Measurements from ENCODE around the gene MYO1E. TPM values are rescaled to one million over a fixed set of nuclear protein-coding genes. Genes with fewer than 3 reads are reported as not detected.

MYO1E gene
- total and polyA plus RNA-seq, 2 of the 4 experiments (the other 2 are of a cell fraction), result 13.4 to 37.3 TPM

DNA sequence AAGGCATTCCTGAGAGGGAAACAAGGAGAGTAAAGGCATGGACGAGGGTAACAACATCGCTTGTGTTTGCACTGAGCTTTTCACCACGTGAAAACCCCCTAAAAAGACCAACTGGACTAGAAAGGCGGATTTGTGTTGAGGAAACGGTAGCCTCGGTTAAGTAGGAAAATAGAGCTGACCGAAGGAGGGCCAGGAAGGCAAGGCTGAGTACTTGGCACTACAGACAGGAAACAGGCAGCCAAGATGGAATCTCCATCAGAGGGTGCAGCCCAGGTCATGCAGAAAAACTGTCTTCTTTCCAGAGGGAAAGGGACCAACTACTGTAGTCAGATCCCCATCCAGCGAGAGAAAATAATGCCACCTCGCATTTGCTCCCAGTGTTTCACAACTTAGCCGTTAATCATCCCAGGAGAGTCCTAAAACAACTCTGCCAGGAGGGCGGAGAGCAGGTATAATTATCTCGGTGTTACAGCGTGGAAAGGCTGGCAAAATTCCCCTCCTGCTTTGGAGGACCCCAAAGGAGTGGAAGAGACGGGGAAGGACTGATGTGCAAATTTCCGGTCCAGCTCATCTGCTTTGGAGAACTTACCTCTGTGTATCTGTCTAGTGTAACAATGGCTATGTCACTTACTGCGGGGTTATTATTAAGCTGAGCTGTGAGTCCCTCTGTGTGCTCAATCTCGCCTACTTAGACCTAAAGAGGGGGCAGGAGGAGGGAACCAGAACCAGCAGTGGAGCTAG is 77.2 kb downstream of the MYO1E start:
- H3K79me1 ChIP-seq (ENCODE audit: low read depth in 1 of 2, low read length in 2 of 2), result peaks cover 26 to 69% of the 10 kb centered on the region in 2 experiments
- ATAC-seq (ENCODE audit: low read depth), result peak; percentile 8
- H3K36me3 ChIP-seq (ENCODE audit: control insufficient read depth, insufficient read depth, low read length), result no peaks in the 10 kb centered on the region
- no peak for DNase-seq
- POLR2A ChIA-PET (ENCODE audit: unreplicated experiment), result no interaction called here
- peak overlapping the region; percentile 99 for H3K23ac ChIP-seq (ENCODE audit: low read depth, low read length)
- CTCF ChIA-PET, result interaction anchor here (0.5 to 0.6 kb wide), 2 partner anchors 251 to 333 kb away, joined by 3 read pairs; no protein-coding TSS in a partner anchor
- H3K4me3 ChIP-seq (ENCODE audit: insufficient read depth, low read depth, low read length), result no peak overlapping the region
- BruUV-seq (replicated peaks), result no TSS peak
- H4K5ac ChIP-seq (ENCODE audit: low read depth, low read length), result peak overlapping the region; percentile 97
- peak overlapping the region; percentile 99 for H4K91ac ChIP-seq (ENCODE audit: insufficient read depth, low read depth, low read length)
- peak overlapping the region; percentile 99 for H3K14ac ChIP-seq (replicated peaks; ENCODE audit: low read depth, low read length)
- H3K4me2 ChIP-seq (ENCODE audit: low read depth, low read length), result peak overlapping the region; percentile 66; the same call in 1 of the 2 replicates
- peak overlapping the region; percentile 100 for H2BK120ac ChIP-seq (ENCODE audit: low read depth, low read length)
- H2BK5ac ChIP-seq (ENCODE audit: low read depth, low read length, poor library complexity, severe bottlenecking), result peak overlapping the region; percentile 99
- H2AK5ac ChIP-seq (ENCODE audit: low read depth, low read length), result peak overlapping the region; percentile 97
- H2BK20ac ChIP-seq (ENCODE audit: low read depth, low read length), result peak overlapping the region; percentile 99
- peaks cover 30% of the 10 kb centered on the region for H3K9me1 ChIP-seq (ENCODE audit: insufficient read depth, low read length)
- no peaks in the 10 kb centered on the region for H3K27me3 ChIP-seq (ENCODE audit: control insufficient read depth, insufficient read depth, low read length)
- H2AFZ ChIP-seq (replicated peaks; ENCODE audit: low read length, poor library complexity), result peak overlapping the region; percentile 83
- in situ Hi-C loops (cut with MboI; ENCODE audit: low sequenced_read_pairs) (no loop called here), intact Hi-C loops (cut with micrococcal nuclease) (loop anchor here (5.0 kb wide), 1 partner anchor 77 kb away; the partner anchor contains the start of gene MYO1E), dilution Hi-C loops (cut with HindIII; ENCODE audit: low sequenced_read_pairs, unreplicated experiment) (no loop called here)
- peak overlapping the region; percentile 94 for H2AK9ac ChIP-seq (replicated peaks; ENCODE audit: low read depth, low read length, poor library complexity)
- no peak for TF ChIP-seq CEBPB (IDR thresholded peaks at IDR 0.05; ENCODE audit: low read depth, low read length)
- TF ChIP-seq RCOR1 (IDR thresholded peaks at IDR 0.05; ENCODE audit: insufficient replicate concordance, low read length), result no peak
- TF ChIP-seq RFX5 (IDR thresholded peaks at IDR 0.05; ENCODE audit: low read depth, low read length), result no peak
- no peak for TF ChIP-seq POLR2A (IDR thresholded peaks at IDR 0.05; ENCODE audit: low read depth, low read length)
- no peak for TF ChIP-seq MAFK (IDR thresholded peaks at IDR 0.05; ENCODE audit: low read depth, low read length)
- TF ChIP-seq, protein P1, sequence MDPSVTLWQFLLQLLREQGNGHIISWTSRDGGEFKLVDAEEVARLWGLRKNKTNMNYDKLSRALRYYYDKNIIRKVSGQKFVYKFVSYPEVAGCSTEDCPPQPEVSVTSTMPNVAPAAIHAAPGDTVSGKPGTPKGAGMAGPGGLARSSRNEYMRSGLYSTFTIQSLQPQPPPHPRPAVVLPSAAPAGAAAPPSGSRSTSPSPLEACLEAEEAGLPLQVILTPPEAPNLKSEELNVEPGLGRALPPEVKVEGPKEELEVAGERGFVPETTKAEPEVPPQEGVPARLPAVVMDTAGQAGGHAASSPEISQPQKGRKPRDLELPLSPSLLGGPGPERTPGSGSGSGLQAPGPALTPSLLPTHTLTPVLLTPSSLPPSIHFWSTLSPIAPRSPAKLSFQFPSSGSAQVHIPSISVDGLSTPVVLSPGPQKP (IDR thresholded peaks at IDR 0.05; ENCODE audit: borderline replicate concordance, low read depth, low read length), result no peak
- TF ChIP-seq CHD1 (IDR thresholded peaks at IDR 0.05; ENCODE audit: low read depth, low read length), result no peak
- TF ChIP-seq, protein P2, sequence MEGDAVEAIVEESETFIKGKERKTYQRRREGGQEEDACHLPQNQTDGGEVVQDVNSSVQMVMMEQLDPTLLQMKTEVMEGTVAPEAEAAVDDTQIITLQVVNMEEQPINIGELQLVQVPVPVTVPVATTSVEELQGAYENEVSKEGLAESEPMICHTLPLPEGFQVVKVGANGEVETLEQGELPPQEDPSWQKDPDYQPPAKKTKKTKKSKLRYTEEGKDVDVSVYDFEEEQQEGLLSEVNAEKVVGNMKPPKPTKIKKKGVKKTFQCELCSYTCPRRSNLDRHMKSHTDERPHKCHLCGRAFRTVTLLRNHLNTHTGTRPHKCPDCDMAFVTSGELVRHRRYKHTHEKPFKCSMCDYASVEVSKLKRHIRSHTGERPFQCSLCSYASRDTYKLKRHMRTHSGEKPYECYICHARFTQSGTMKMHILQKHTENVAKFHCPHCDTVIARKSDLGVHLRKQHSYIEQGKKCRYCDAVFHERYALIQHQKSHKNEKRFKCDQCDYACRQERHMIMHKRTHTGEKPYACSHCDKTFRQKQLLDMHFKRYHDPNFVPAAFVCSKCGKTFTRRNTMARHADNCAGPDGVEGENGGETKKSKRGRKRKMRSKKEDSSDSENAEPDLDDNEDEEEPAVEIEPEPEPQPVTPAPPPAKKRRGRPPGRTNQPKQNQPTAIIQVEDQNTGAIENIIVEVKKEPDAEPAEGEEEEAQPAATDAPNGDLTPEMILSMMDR (conservative IDR thresholded peaks at IDR 0.05; ENCODE audit: low read depth, low read length), result no peak
- no peak for TF ChIP-seq MAZ (IDR thresholded peaks at IDR 0.05; ENCODE audit: borderline replicate concordance, low read depth, low read length)
- TF ChIP-seq SMC3 (IDR thresholded peaks at IDR 0.05; ENCODE audit: low read depth, low read length), result no peak
- TF ChIP-seq, protein P3, sequence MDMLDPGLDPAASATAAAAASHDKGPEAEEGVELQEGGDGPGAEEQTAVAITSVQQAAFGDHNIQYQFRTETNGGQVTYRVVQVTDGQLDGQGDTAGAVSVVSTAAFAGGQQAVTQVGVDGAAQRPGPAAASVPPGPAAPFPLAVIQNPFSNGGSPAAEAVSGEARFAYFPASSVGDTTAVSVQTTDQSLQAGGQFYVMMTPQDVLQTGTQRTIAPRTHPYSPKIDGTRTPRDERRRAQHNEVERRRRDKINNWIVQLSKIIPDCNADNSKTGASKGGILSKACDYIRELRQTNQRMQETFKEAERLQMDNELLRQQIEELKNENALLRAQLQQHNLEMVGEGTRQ (IDR thresholded peaks at IDR 0.05; ENCODE audit: low read depth, low read length), result no peak
- peak overlapping the region; percentile 97 for H3K27ac ChIP-seq (ENCODE audit: insufficient read depth, low read length)
- peak overlapping the region; percentile 93 for H3K56ac ChIP-seq (ENCODE audit: extremely low read depth, insufficient read depth, low read length)
- peak overlapping the region; percentile 98 for H3K18ac ChIP-seq (ENCODE audit: low read depth, low read length)
- no peaks in the 10 kb centered on the region for H3K9me3 ChIP-seq (ENCODE audit: control insufficient read depth, insufficient read depth, low read length)
- H4K20me1 ChIP-seq (ENCODE audit: insufficient read depth, low read length), result peaks cover 8% of the 10 kb centered on the region
- peak overlapping the region; percentile 97; the same call in 2 of the 3 replicates for H2BK15ac ChIP-seq (ENCODE audit: low read depth, low read length)
- H3K4me1 ChIP-seq (ENCODE audit: control insufficient read depth, insufficient read depth, low read length), result peaks cover 25% of the 10 kb centered on the region
- peak overlapping the region; percentile 100 for H3K4ac ChIP-seq (ENCODE audit: low read depth, low read length)
- H4K8ac ChIP-seq (ENCODE audit: low read depth in 2 of 2, low read length in 2 of 2), result peak overlapping the region; percentile 75 to 98
- H3K9ac ChIP-seq (ENCODE audit: low read depth, low read length), result peak overlapping the region; percentile 51
- 88% methylated on average over 4 of the region's 17 CpGs; no CpG with 5 or more reads in 1 of the 2 experiments for WGBS, 2 experiments (ENCODE audit: extremely low coverage in 2 of 2, insufficient read length in 1 of 2)

All from IMR-90 (cell line).